OCI-LY7 (cell line): ENCODE results near the gene TRAPPC12. TPM values are rescaled to one million over a fixed set of nuclear protein-coding genes. Genes with fewer than 3 reads are reported as not detected.

Experiments used
- BruUV-seq: library from RNA; stranded (reverse); fragments of 400-500 nt; replicated peaks from 2 replicates; lab custom pipeline; 2021; lab: Mats Ljungman, UMichigan
- CTCF ChIA-PET: fragments of 300-600 bp; sonication (Branson Sonifier 250); formaldehyde crosslinking; loops from one replicate; lab custom pipeline; 2022; ENCODE audit warnings: antibody characterized with exemption; ENCODE audit not compliant: unreplicated experiment; lab: Charles Lee
- POLR2A ChIA-PET: fragments of 300-600 bp; sonication (Branson Sonifier 250); formaldehyde crosslinking; loops from one replicate; lab custom pipeline; 2022; ENCODE audit warnings: antibody characterized with exemption; lab: Charles Lee
- DNase-seq: peaks from one replicate; pipeline ENCODE4 v3.0.0-alpha.2; 2015; ENCODE audit warnings: low spot score
- H2AFZ ChIP-seq: fragments of 200-600 bp; sonication (generic), shearing (Covaris generic); 2 replicates; pipeline ENCODE4 v1.6.1; 2014; ENCODE audit warnings: mild to moderate bottlenecking, antibody characterized with exemption, low read length, moderate library complexity
- H3K27ac ChIP-seq: fragments of 200-600 bp; sonication (generic); 2 replicates; pipeline ENCODE4 v1.5.1; 2014; ENCODE audit warnings: mixed run types, low read depth, mild to moderate bottlenecking, moderate library complexity, low read length, inconsistent platforms; ENCODE audit not compliant: poor library complexity, severe bottlenecking
- H3K36me3 ChIP-seq: fragments of 200-600 bp; sonication (generic); 2 replicates; pipeline ENCODE4 v1.6.1; 2014; ENCODE audit warnings: mild to moderate bottlenecking, antibody characterized with exemption, low read length, moderate library complexity, mixed read lengths; ENCODE audit not compliant: insufficient read depth
- H3K4me1 ChIP-seq: fragments of 200-600 bp; sonication (generic); 2 replicates; pipeline ENCODE4 v1.5.1; 2014; ENCODE audit warnings: mild to moderate bottlenecking, low read length; ENCODE audit not compliant: insufficient read depth, poor library complexity, severe bottlenecking
- H3K4me2 ChIP-seq: fragments of 200-600 bp; sonication (generic); 2 replicates; pipeline ENCODE4 v1.6.1; 2014; ENCODE audit warnings: mild to moderate bottlenecking, low read length
- H3K4me3 ChIP-seq: fragments of 200-600 bp; sonication (generic); 2 replicates; pipeline ENCODE4 v1.5.1; 2014; ENCODE audit warnings: mild to moderate bottlenecking, low read depth, low read length; ENCODE audit not compliant: poor library complexity, severe bottlenecking
- H3K79me2 ChIP-seq: fragments of 200-600 bp; sonication (generic); 2 replicates; pipeline ENCODE4 v1.6.1; 2016; ENCODE audit warnings: low read depth, mild to moderate bottlenecking, low read length, moderate library complexity, mixed read lengths; ENCODE audit not compliant: insufficient read depth
- H3K9me2 ChIP-seq: fragments of 200-600 bp; sonication (generic); 2 replicates; pipeline ENCODE4 v1.6.1; 2016; ENCODE audit warnings: mild to moderate bottlenecking, low read length, mixed read lengths; ENCODE audit not compliant: insufficient read depth
- H3K9me3 ChIP-seq: fragments of 200-600 bp; sonication (generic); 2 replicates; pipeline ENCODE4 v1.6.1; 2014; ENCODE audit warnings: mild to moderate bottlenecking, mixed run types, low read length, mixed read lengths
- H4K20me1 ChIP-seq: fragments of 200-600 bp; sonication (generic); 2 replicates; pipeline ENCODE4 v1.6.1; 2014; ENCODE audit warnings: mild to moderate bottlenecking, antibody characterized with exemption, low read length, moderate library complexity, mixed read lengths; ENCODE audit not compliant: insufficient read depth
- EZH2phosphoT487 ChIP-seq: fragments of 200-600 bp; sonication (generic); IDR thresholded peaks from 2 replicates; pipeline ENCODE4 v1.6.1; 2018; ENCODE audit warnings: low read depth, borderline replicate concordance, mild to moderate bottlenecking, mixed run types, antibody characterized with exemption, low read length, moderate library complexity, mixed read lengths
- intact Hi-C: fragments of 100-400 bp; cut with micrococcal nuclease; formaldehyde crosslinking; loops from one replicate; pipeline ENCODE4 v1.10.0; 2022; ENCODE audit not compliant: unreplicated experiment
- total RNA-seq, 2 experiments: library from RNA; depleted of rRNA in 1 of 2; stranded (reverse); fragments of >200 nt in 1 of 2; shearing (Covaris generic) in 1 of 2; gene quantifications; 2 replicates each; pipeline ENCODE4 v1.2.3, GENCODE V29; 2014 to 2022
- TF ChIP-seq, protein P1 (sequence below): fragments of 200-600 bp; sonication (generic); conservative IDR thresholded peaks from 2 replicates; pipeline ENCODE4 v1.5.1; 2014; ENCODE audit warnings: mild to moderate bottlenecking, antibody characterized with exemption, low read length, moderate library complexity, mixed read lengths

TRAPPC12 gene
- total RNA-seq, 2 experiments from 2014 or later: 85.2 to 91.6 TPM

GRCh38 chr2:3518496-3519254 is 139.2 kb downstream of the TRAPPC12 start:
- Histone ChIP-seq H3K4me3 (peak overlapping the region; percentile 81), H3K4me2 (peak overlapping the region; percentile 91), H3K79me2 (peaks cover 14% of the 10 kb centered on the region; the same call in 1 of the 2 replicates), H3K9me2 (no peaks in the 10 kb centered on the region), H3K27ac (peak overlapping the region; percentile 60), H3K4me1 (peaks cover 26% of the 10 kb centered on the region), H3K9me3 (peaks cover 5% of the 10 kb centered on the region; the same call in 1 of the 2 replicates), H2AFZ (peak overlapping the region; percentile 60; the same call in 1 of the 2 replicates), H4K20me1 (no peaks in the 10 kb centered on the region), H3K36me3 (peaks cover 33% of the 10 kb centered on the region)
- ChIA-PET POLR2A (interaction anchor here (0.7 to 1.8 kb wide), 6 partner anchors 19 to 259 kb away, joined by 3 to 19 read pairs (median 4); no protein-coding TSS in a partner anchor), CTCF (interaction anchor here (0.6 to 1.7 kb wide), 3 partner anchors 23 to 134 kb away, joined by 3 to 4 read pairs (median 4); no protein-coding TSS in a partner anchor)
- no TSS peak for BruUV-seq
- TF ChIP-seq, protein P1, sequence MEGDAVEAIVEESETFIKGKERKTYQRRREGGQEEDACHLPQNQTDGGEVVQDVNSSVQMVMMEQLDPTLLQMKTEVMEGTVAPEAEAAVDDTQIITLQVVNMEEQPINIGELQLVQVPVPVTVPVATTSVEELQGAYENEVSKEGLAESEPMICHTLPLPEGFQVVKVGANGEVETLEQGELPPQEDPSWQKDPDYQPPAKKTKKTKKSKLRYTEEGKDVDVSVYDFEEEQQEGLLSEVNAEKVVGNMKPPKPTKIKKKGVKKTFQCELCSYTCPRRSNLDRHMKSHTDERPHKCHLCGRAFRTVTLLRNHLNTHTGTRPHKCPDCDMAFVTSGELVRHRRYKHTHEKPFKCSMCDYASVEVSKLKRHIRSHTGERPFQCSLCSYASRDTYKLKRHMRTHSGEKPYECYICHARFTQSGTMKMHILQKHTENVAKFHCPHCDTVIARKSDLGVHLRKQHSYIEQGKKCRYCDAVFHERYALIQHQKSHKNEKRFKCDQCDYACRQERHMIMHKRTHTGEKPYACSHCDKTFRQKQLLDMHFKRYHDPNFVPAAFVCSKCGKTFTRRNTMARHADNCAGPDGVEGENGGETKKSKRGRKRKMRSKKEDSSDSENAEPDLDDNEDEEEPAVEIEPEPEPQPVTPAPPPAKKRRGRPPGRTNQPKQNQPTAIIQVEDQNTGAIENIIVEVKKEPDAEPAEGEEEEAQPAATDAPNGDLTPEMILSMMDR: no peak
- TF ChIP-seq EZH2phosphoT487: no peak
- intact Hi-C loops: loop anchor here (1.0 to 5.0 kb wide), 4 partner anchors 40 to 141 kb away; partner anchors contain the start of genes EIPR1, RNASEH1, RPS7 and TRAPPC12
- DNase-seq: peak; percentile 97

DNA sequence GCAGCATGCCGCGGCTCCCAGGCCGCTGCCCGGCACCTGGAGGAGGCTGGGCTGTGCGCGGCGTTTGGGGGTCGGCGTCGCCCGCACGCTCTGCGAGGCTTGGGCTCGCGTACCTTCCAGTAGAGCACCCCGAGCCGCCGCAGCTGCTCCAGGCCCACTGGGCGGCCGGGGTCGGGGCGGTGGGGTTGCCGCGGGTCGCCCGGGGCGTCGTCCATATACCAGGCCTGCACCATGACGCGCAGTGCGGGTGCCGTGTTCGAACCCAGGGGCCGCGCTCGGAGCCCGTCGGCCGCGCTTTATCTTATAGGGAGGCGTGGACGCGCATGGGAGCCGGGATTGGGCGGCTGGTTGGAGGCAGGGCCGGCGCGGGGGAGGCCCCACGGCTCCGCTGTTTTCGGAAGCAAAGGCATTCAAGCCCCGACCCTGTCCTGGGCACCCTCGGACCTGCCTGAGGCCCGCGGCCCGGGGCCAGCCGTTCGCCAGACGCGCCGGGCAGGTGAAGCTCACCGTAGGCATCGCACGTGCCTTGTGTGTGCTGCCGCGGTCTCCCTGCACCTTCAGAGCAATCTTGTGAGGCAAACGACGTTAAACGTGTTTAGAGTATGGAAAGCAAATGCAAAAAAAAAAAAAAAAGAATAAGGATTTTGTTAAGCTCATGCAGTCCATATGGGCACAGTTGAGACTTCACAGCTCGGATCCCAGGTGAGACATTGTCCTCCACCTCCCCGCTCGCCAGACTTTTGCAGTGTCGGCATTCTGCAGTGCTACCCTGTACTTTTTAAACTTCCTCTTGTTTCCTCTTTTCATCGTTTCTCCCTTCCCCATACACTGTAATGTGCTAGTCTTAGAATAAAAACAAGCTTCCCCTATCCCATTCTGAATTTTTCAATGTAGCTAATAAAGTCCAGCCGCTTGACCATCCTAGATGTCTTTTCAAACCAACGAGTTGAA is 140.0 kb downstream of the TRAPPC12 start, which contains the start of gene ADI1:
Gene ADI1, minus strand, starts transcription at position 277 of the 951 bp plus-strand sequence. Its CDS starts 44 bp downstream, at position 233.
- peak within 1 kb of the TSS; percentile 60 for H2AFZ ChIP-seq
- no peaks in the 10 kb centered on the region for H4K20me1 ChIP-seq
- H3K4me2 ChIP-seq: peak within 1 kb of the TSS; percentile 91
- no peak for TF ChIP-seq EZH2phosphoT487
- TF ChIP-seq, protein P1: no peak
- H3K27ac ChIP-seq: peak within 1 kb of the TSS; percentile 60
- DNase-seq: peak; percentile 77
- ChIA-PET CTCF (interaction anchor here (0.6 to 0.8 kb wide), 5 partner anchors 24 to 147 kb away, joined by 4 to 5 read pairs (median 4); no protein-coding TSS in a partner anchor), POLR2A (interaction anchor here (0.6 to 1.8 kb wide), 13 partner anchors 12 to 117 kb away, joined by 3 to 19 read pairs (median 4); partner anchors contain the start of gene RNASEH1)
- H3K4me1 ChIP-seq: peaks cover 19% of the 10 kb centered on the region
- peak within 1 kb of the TSS; percentile 81 for H3K4me3 ChIP-seq
- H3K9me3 ChIP-seq: peaks cover 5% of the 10 kb centered on the region; the same call in 1 of the 2 replicates
- H3K36me3 ChIP-seq: peaks cover 24% of the 10 kb centered on the region
- BruUV-seq: no TSS peak
- intact Hi-C loops: loop anchor here (1.0 to 5.0 kb wide), 4 partner anchors 39 to 142 kb away; partner anchors contain the start of genes EIPR1, RNASEH1, RPS7 and TRAPPC12
- no peaks in the 10 kb centered on the region for H3K9me2 ChIP-seq
- H3K79me2 ChIP-seq: peaks cover 14% of the 10 kb centered on the region; the same call in 1 of the 2 replicates
